RPMI7951 (cell line): ENCODE data around the gene OR8G5. TPM values are rescaled to one million over a fixed set of nuclear protein-coding genes. Genes with fewer than 3 reads are reported as not detected.
A peak's percentile ranks its signal among the peaks of the same experiment; 100 is the strongest.
"Not testable (repeated sequence)": the region's sequence is repeated elsewhere in the genome, so short reads cannot be mapped to it uniquely, and the experiment has no call there.

Source experiments
- DNase-seq: peaks from one replicate; pipeline ENCODE4 v3.0.0-alpha.2; 2012; ENCODE audit warnings: low read depth
- total RNA-seq: library from RNA; depleted of rRNA; stranded (reverse); fragments of >200 nt; shearing (Covaris generic); gene quantifications from 2 replicates; pipeline ENCODE4 v1.2.3, GENCODE V29; 2014; rRNA removed

Gene OR8G5, protein sequence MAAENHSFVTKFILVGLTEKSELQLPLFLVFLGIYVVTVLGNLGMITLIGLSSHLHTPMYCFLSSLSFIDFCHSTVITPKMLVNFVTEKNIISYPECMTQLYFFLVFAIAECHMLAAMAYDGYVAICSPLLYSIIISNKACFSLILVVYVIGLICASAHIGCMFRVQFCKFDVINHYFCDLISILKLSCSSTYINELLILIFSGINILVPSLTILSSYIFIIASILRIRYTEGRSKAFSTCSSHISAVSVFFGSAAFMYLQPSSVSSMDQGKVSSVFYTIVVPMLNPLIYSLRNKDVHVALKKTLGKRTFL
- total RNA-seq, result not detected in 2 replicates

DNA sequence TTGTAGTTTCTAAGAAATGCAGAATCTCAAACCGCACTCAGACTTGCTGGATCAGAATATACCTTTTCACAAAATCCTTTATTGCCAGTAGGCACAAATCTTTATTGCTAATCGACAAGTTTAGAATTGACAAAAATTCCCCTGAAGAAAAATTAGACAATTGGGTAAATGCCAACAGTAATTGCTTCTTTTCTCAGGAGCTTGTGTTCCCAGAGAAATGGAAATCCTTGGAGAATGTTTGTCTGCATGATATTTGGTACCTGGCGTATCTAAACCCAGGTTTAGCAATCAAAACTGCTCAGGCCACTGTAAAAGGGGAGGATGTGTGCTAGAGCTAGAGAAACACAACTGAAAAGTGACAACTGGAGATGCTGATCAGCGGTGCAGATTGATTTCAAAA, at the start of gene OR8G5:
Gene OR8G5, plus strand, starts transcription at position 301 of the 400 bp plus-strand sequence. CDS start 8,556 bp downstream, outside the sequence.
- DNase-seq, result no peak

DNA sequence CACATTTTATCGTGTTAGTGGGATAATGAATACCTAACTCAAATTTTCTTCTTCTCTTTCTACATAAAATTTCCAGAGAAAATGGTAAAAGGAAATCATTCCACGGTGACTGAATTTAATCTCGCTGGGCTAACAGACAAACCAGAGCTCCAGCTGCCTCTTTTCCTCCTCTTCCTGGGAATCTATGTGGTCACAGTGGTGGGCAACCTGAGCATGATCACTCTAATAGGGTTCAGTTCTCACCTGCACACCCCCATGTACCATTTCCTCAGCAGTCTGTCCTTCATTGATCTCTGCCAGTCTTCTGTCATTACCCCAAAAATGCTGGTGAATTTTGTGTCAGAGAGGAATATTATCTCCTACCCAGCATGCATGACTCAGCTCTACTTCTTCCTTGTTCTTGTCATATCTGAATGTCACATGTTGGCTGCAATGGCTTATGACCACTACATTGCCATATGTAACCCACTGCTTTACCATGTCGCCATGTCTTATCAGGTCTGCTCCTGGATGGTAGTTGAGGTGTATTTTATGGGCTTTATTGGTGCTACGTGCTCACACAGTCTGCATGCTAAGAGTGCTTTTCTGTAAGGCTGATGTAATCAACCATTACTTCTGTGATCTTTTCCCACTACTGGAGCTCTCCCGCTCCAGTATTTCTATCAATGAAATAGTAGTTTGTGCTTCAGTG, 48.9 kb upstream of the OR8G5 start:
- DNase-seq, result no peak

DNA sequence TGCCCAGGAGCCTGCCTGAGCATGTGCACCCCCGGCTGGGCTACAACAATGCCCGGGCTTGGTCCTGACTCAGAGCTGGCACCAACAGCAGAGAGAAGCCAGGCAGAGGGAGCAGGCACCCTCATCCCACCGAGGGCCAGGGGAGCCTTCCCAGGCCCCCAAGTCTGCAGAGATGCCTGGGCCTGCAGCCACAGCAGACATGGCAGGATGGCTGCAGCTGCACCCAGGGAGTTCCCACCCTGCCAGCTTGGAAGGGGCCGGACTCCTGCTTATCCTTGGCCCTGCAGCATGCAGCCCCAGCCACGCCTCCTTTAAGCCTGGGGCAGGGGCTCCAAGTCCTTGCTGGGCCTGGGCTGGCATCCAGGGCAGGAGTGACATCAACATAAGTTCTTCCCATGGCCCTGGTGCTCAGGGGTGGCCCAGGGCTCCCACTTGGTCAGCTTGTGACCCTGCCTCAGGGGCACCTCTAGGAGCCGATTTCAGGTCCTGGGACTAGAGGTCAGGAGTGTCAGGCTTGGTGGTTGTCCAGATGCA, 46.3 kb upstream of the OR8G5 start:
- DNase-seq, result no peak

DNA sequence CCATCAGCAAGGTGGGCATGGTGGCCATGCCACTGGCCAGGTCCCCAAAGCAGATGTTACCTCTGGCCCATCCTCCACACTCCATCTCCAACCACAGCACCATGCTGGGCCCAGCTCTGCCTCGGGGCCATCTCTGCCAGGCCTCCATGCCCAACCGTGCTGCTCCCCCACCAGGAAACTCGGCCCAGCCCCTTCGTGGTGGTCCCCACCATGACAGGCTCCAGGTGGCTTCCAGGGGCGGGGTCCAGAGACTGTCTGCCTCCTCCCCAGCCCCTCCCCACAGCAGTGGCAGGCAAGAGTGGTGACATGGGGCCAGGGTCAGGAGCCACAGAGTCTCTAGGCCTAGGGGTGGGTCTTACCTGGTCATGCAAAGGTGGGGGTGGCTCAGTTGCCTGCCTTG, 45.8 kb upstream of the OR8G5 start:
- DNase-seq, result no peak

DNA sequence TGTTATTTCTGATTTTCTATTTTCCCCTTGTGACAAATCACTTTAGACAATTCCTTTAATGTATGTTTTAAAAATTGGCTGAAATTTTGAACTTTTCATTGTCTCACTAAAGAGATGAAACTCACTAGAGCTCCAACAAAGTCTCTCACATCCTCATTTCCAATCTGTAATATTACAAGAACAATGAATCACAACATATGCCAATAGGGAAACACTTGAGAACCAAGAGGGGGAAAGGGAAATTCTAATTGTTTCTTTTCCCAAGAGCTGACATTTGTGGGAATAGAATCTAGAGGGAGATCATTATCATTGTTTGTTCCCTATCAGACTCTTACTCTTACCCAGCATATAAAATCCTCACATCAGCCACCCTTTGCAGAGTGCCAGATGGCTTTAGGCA, 44.9 kb upstream of the OR8G5 start:
- no peak for DNase-seq

DNA sequence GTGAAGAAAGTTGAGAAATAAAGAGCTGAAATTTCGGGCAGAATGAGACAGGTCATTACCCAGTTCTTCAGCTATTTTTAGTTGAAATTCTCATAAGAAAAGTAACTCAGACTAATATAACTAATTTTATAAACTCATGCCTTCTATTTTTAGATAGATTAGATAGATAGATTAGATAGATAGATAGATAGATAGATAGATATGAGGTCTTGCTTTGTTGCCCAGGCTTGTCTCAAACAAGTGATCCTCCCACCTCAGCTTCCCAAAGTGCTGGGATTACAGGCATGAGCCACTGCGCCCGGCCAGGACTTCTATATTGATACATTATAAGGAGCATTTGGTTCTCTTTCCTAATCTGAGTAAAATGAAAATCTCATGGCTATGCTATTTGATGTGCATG, 42.1 kb upstream of the OR8G5 start:
- no peak for DNase-seq

DNA sequence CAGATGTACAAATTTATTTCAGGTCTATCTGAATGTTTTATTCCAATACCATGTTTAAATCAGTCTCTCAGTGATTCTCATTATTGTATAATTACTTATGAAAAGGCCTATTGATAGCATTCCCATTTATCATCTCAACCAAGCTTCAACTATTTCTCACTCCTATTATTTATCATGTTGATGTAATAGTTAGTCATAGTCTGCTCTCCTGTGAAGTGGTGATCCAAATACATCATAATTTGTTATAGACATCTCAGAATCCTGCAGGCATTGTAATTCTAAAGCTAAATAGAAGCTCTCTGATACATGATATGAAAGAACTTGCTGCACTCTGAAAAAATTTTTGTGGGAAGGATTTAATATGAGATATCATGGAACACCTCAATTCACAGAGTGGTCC, 37.0 kb upstream of the OR8G5 start:
- no peak for DNase-seq

DNA sequence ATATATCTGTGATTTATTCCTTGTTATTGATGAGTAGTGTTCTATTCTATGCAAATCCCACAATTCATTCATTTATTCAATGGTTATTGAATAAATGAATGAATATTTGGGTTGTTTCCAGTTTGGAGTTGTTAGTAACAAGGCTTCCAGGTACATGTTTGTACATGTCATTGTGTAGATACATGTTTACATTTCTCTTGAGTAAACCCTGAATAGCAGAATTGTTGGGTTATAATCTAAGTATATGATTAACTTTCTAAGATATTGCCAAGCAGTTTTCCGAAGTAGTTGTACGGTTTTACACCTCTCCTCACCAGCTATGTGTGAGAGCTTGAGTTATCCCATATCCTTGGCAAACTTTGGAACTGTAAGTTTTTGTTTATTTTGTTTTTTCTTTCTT, 33.8 kb upstream of the OR8G5 start:
- no peak for DNase-seq

DNA sequence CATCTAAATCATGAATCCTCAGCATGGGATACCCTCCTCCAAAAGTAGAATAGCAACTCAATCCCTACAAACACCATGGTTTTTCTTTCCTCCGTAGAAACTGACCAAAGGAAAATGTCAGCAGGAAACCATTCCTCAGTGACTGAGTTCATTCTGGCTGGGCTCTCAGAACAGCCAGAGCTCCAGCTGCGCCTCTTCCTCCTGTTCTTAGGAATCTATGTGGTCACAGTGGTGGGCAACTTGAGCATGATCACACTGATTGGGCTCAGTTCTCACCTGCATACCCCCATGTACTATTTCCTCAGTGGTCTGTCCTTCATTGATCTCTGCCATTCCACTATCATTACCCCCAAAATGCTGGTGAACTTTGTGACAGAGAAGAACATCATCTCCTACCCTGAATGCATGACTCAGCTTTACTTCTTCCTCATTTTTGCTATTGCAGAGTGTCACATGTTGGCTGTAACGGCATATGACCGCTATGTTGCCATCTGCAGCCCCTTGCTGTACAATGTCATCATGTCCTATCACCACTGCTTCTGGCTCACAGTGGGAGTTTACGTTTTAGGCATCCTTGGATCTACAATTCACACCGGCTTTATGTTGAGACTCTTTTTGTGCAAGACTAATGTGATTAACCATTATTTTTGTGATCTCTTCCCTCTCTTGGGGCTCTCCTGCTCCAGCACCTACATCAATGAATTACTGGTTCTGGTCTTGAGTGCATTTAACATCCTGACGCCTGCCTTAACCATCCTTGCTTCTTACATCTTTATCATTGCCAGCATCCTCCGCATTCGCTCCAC, 31.4 kb upstream of the OR8G5 start:
- DNase-seq, result not testable (repeated sequence)

DNA sequence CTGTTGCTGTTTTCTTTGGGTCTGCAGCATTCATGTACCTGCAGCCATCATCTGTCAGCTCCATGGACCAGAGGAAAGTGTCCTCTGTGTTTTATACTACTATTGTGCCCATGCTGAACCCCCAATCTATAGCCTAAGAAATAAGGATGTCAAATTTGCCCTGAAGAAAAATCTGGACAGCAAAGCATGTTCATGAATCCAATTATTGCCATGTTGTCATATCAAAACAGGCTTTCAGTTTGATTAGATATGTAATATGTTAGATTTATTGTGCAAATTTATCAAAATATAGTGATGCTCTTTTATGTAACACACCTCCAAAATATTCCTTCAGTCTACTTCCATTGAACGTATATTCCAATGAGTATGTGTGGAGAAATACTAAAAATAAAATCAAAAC, 30.7 kb upstream of the OR8G5 start:
- DNase-seq, result no peak

DNA sequence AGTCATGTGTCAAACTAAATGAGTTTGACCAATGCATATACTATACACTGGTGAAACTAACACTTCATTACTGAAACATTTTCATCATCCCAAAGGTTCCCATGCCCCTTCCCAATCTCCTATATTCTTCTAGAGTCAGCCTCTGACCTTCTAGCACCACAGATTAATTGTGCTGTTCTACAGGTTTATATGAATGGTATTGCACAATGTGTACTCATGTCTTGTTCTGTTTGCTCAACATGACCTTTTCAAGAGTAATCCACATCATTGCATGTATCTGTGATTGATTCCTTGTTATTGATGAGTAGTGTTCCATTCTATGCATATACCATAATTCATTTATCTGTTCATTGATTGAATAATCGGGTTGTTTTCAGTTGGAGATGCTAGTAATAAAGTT, 22.8 kb upstream of the OR8G5 start:
- no peak for DNase-seq

DNA sequence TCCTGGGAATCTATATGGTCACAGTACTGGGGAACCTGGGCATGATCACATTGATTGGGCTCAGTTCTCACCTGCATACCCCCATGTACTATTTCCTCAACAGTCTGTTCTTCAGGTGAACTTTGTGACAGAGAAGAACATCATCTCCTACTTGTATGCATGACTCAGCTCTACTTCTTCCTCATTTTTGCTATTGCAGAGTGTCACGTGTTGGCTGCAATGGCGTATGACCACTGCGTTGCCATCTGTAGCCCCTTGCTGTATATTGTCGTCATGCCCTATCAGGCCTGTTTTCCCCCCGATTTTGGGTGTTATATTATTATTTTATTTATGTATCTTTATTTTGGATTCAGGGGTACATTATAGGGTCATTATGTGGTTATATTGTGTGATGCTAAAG, 17.7 kb upstream of the OR8G5 start:
- no peak for DNase-seq

DNA sequence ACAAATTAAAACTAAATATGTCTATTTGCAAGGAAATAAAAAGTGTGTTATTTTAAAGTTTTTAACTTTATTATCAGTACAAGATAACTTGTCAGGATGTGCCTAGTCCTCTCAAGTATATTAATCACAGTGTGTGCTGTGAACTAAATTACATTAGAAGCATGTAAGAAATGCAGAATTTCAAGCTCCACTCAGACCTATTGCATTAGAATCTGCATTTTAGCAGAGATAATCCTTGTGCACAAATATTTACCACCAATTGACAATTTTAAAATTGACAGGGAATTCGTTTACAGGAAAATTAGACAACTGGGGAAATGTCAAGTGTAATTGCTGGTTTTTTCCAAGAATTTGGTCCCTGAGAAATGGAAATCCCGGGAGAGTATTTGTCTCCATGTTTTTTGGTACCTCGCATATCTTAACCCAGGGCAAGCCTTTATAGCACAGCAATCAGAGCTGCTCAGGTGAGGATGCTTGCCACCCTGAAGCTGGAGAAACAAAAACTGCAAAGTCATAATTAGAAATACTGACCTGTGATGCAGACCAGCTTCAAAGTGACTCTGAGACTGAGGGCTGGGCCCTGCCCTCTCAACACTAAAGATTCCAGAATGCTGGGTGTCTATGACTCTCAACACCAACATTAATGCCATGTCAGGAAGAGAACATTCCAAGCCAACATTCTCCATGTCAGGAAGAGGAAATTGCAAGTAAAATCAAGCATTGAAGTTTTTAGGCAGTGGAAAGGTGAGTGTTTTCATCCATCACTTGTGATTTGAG, 15.4 kb upstream of the OR8G5 start, which contains the start of gene OR8G1:
Gene OR8G1, plus strand, starts transcription at position 475 of the 777 bp plus-strand sequence. CDS start 8,581 bp downstream, outside the sequence.
- DNase-seq, result no peak

DNA sequence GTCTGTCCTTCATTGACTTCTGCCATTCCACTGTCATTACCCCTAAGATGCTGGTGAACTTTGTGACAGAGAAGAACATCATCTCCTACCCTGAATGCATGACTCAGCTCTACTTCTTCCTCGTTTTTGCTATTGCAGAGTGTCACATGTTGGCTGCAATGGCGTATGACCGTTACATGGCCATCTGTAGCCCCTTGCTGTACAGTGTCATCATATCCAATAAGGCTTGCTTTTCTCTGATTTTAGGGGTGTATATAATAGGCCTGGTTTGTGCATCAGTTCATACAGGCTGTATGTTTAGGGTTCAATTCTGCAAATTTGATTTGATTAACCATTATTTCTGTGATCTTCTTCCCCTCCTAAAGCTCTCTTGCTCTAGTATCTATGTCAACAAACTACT, 6.3 kb upstream of the OR8G5 start:
- not testable (repeated sequence) for DNase-seq

DNA sequence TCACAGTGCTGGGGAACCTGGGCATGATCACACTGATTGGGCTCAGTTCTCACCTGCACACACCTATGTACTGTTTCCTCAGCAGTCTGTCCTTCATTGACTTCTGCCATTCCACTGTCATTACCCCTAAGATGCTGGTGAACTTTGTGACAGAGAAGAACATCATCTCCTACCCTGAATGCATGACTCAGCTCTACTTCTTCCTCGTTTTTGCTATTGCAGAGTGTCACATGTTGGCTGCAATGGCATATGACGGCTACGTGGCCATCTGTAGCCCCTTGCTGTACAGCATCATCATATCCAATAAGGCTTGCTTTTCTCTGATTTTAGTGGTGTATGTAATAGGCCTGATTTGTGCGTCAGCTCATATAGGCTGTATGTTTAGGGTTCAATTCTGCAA, 8.9 kb downstream of the OR8G5 start:
- not testable (repeated sequence) for DNase-seq

DNA sequence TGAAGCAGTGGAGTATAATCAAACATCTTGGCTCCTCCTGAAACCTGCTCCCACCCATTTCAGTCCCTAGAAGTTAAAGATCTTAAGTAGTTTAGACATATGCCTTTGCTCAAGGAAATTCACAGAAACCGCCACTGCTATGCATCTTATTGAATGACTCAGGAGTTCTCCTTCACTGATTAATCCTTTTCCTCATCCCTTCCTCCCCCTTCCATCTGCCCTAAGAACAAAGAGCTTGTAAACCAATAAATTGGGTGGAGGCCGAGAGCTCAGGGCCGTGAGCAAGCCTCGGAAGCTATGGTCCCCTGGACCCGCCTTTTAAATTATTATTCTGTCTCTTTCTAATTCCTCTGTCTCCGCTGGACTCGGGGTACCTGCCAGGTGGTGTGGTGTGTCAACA, 14.7 kb downstream of the OR8G5 start:
- DNase-seq, result peak; percentile 20

DNA sequence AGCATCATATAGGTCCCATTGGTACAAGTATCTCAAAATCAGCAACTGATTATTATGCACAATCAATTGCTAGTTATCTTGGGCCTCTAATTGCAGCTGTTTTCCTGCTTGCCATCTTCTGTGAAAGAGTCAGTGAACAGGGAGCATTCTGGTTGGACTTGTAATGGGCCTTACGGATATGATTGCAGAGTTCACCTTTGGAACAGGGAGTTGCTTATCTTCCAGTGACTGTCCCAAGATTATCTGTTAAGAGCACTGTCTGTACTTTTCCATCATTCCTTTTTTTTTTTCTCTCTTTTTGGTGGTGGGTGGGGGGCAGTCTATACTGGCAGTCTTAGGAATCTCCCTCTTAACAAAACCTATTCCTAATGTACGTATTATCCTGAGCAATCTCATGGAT, 17.8 kb downstream of the OR8G5 start:
- DNase-seq, result no peak

DNA sequence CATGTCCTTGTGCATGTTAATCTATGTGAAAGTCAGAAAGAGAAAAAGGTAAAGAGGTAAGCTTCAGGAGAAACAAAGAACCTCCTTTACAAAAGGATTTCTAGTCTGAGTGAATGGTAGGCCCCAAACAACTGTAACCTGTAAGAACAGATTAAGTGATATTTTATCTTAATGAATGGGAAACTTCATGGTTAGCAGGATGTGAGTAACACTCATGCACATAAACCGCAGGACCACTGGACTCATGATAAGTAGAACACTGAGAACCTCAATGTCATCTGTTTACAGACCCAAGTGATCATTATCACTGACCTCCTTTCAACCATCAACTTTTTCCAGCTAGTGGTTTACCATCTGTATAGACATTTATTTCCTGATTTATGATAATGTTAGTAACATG, 19.9 kb downstream of the OR8G5 start:
- peak; percentile 91 for DNase-seq

DNA sequence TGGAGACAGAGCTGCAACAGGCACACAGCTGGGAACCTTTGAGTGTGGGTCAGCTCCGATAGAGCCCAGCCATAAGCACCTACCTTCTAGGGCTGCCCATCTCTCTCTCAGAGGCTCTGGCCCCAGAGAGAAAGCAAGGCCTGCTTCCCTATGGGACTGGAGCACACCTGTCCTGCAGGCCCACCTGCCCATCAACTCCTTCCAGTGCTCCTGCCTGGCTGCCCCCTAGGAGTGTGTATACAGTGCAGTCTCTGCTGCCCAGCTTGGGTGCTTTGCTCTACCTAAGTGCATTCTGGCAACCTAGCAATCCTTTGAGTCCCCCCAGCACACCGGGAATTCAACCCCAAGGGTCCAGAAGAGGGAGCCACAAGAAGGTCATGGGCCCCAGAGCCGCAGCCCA, 21.0 kb downstream of the OR8G5 start:
- no peak for DNase-seq

DNA sequence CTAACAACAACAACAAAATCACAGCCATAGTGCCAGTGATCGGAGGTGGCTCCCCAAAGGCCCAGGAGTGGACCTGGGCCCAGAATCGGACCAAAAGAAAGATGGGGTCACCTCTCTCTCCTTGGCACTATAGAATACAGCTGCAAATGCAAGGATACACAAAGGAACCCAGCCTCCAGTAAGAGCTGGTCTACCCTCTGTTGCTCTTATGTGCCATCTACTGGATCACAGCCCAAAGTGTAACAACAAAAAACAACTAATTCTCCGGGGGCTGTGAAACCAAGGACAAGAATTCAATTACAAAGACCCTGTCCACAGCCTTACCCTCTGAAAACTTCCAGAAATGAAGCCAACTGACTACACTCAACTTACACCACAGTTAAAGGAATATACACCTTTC, 21.6 kb downstream of the OR8G5 start:
- peak; percentile 9 for DNase-seq

DNA sequence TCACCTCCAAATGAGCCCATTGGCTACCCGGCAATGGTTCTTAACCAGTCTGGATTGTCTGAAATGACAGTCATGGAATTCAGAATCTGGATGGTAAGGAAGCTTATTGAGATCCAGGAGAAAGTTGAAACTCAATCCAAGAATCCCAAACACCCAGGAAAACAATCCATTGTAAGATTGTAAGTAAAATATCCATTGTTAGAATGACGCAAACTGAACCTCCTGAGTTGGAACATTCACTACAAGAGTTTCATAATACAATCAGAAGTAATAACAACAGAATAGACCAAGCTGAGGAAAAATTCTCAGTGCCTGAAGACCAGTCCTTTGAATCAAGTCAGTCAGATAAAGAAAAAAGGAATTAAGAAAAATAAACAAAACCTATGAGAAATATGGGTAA, 22.1 kb downstream of the OR8G5 start:
- no peak for DNase-seq
